Measurements from ENCODE around the gene BLOC1S2.
A peak's percentile ranks its signal among the peaks of the same experiment; 100 is the strongest.

Gene BLOC1S2

GRCh38 chr10:100245484-100246220, 40.8 kb downstream of the BLOC1S2 start:
- no peaks in the 10 kb centered on the region for H3K4me1 ChIP-seq (ENCODE audit: control insufficient read depth in 1 of 2, insufficient read depth in 2 of 2, low read length in 2 of 2)
- H3K27ac ChIP-seq (ENCODE audit: low read length), result no peak overlapping the region
- no peaks in the 10 kb centered on the region for H3K27me3 ChIP-seq (ENCODE audit: low read depth, low read length)
- H3K9me3 ChIP-seq (ENCODE audit: control insufficient read depth in 1 of 2, low read length in 2 of 2), result no peaks in the 10 kb centered on the region
- peaks cover 45 to 83% of the 10 kb centered on the region in 2 donors for H3K36me3 ChIP-seq (ENCODE audit: control insufficient read depth in 1 of 2, insufficient read depth in 2 of 2, low read length in 2 of 2)
- H3K4me3 ChIP-seq (ENCODE audit: low read depth in 1 of 2, low read length in 2 of 2), result no peak overlapping the region

- no peak overlapping the region for H3K27ac ChIP-seq (ENCODE audit: low read length)
- H3K9me3 ChIP-seq (ENCODE audit: control insufficient read depth in 1 of 2, low read length in 2 of 2), result no peaks in the 10 kb centered on the region
- H3K36me3 ChIP-seq (ENCODE audit: control insufficient read depth in 1 of 2, insufficient read depth in 2 of 2, low read length in 2 of 2), result peaks cover 37 to 83% of the 10 kb centered on the region in 2 donors
- H3K4me3 ChIP-seq (ENCODE audit: low read depth in 1 of 2, low read length in 2 of 2), result no peak overlapping the region
- no peaks in the 10 kb centered on the region for H3K27me3 ChIP-seq (ENCODE audit: low read depth, low read length)
- no peaks in the 10 kb centered on the region for H3K4me1 ChIP-seq (ENCODE audit: control insufficient read depth in 1 of 2, insufficient read depth in 2 of 2, low read length in 2 of 2)
These were observed 46.6 kb downstream of the BLOC1S2 start for GRCh38 chr10:100239851-100240250.

DNA sequence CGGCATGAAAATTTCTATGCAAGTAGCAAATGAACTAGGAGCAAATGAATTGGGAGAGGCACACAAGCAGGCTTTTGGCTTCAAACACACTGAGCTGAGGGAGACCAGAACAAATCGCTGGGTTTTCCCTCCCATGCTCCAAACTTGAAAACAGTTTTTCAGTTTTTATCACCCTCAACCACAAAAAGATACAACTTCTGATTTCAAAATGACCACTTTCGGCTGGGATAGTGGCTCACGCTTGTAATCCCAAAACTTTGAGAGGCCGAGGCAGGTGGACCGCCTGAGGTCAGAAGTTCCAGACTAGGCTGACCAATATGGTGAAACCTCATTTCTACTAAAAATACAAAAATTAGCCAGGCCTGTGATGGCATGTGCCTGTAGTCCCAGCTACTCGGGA, 48.1 kb downstream of the BLOC1S2 start:
- H3K27ac ChIP-seq (ENCODE audit: low read length), result no peak overlapping the region
- H3K9me3 ChIP-seq (ENCODE audit: control insufficient read depth in 1 of 2, low read length in 2 of 2), result no peaks in the 10 kb centered on the region
- H3K27me3 ChIP-seq (ENCODE audit: low read depth, low read length), result no peaks in the 10 kb centered on the region
- no peaks in the 10 kb centered on the region for H3K4me1 ChIP-seq (ENCODE audit: control insufficient read depth in 1 of 2, insufficient read depth in 2 of 2, low read length in 2 of 2)
- H3K36me3 ChIP-seq (ENCODE audit: control insufficient read depth in 1 of 2, insufficient read depth in 2 of 2, low read length in 2 of 2), result peaks cover 43 to 83% of the 10 kb centered on the region in 2 donors
- H3K4me3 ChIP-seq (ENCODE audit: low read depth in 1 of 2, low read length in 2 of 2), result no peak overlapping the region

- no peaks in the 10 kb centered on the region for H3K9me3 ChIP-seq (ENCODE audit: control insufficient read depth in 1 of 2, low read length in 2 of 2)
- H3K27ac ChIP-seq (ENCODE audit: low read length), result no peak overlapping the region
- peaks cover 26 to 47% of the 10 kb centered on the region in 2 donors for H3K36me3 ChIP-seq (ENCODE audit: control insufficient read depth in 1 of 2, insufficient read depth in 2 of 2, low read length in 2 of 2)
These were observed 54.4 kb downstream of the BLOC1S2 start for GRCh38 chr10:100232101-100232500.

DNA sequence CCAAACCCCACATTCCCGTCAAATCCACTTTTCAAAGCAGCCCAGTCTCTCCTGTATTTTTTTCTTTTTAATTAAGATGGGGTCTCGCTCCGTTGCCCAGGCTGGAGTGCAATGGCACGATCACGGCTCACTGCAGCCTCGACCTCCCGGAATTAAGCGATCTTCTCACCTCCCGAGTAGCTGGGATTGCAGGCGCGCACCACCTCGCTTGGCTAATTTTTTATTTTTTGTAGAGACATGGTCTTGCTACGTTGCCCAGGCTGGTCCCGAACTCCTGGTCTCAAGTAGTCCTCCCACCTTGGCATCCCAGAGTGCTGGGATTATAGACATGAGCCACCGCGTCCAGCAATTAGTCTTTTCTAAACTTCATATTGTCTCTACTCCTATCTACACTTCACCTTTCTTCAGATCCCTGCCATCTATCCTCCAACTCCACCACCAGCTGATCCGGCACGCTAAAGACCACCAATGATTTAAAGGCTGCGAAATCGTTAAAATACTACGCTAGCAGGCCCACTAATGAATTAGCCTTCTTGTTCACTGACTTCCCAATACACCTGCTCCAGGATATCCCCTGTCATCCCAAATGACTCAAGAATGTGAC, 56.6 kb downstream of the BLOC1S2 start:
- peak overlapping the region; percentile 90 for H3K27ac ChIP-seq (ENCODE audit: low read length)
- H3K36me3 ChIP-seq (ENCODE audit: control insufficient read depth in 1 of 2, insufficient read depth in 2 of 2, low read length in 2 of 2), result peaks cover 12 to 31% of the 10 kb centered on the region in 2 donors
- no peaks in the 10 kb centered on the region for H3K27me3 ChIP-seq (ENCODE audit: low read depth, low read length)
- H3K4me1 ChIP-seq (ENCODE audit: control insufficient read depth in 1 of 2, insufficient read depth in 2 of 2, low read length in 2 of 2), result peaks cover 3 to 13% of the 10 kb centered on the region in 2 donors
- no peaks in the 10 kb centered on the region for H3K9me3 ChIP-seq (ENCODE audit: control insufficient read depth in 1 of 2, low read length in 2 of 2)
- H3K4me3 ChIP-seq (ENCODE audit: low read depth in 1 of 2, low read length in 2 of 2), result peak overlapping the region; percentile 97 to 99

More at GRCh38 chr10:100232101-100232500, 54.4 kb downstream of the BLOC1S2 start:
- H3K4me1 ChIP-seq (ENCODE audit: control insufficient read depth in 1 of 2, insufficient read depth in 2 of 2, low read length in 2 of 2), result peaks cover 3 to 13% of the 10 kb centered on the region in 2 donors
- H3K27me3 ChIP-seq (ENCODE audit: low read depth, low read length), result no peaks in the 10 kb centered on the region
- no peak overlapping the region for H3K4me3 ChIP-seq (ENCODE audit: low read depth in 1 of 2, low read length in 2 of 2)

DNA sequence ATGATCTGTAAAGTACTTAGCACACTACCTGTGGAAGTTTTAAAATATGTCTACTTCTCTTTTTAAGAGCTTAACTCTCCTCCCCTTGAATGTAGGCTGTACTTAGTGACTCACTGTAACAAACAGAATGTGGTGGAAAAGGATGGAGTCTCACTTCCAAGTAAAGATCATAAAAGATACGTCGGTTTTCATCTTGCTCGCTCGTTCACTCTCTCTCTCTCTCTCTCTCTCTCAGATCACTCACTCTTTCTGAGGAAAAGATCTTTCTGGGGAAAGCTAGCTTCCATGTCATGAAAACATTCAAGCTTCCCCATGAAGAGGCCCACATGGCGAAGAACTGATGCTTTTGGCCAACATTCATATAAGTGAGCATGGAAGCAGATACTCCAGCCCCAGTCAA, 62.6 kb downstream of the BLOC1S2 start:
- peaks cover 29 to 45% of the 10 kb centered on the region in 2 donors for H3K36me3 ChIP-seq (ENCODE audit: control insufficient read depth in 1 of 2, insufficient read depth in 2 of 2, low read length in 2 of 2)
- H3K27me3 ChIP-seq (ENCODE audit: low read depth, low read length), result no peaks in the 10 kb centered on the region
- no peak overlapping the region for H3K4me3 ChIP-seq (ENCODE audit: low read depth in 1 of 2, low read length in 2 of 2)
- H3K9me3 ChIP-seq (ENCODE audit: control insufficient read depth in 1 of 2, low read length in 2 of 2), result no peaks in the 10 kb centered on the region
- no peak overlapping the region for H3K27ac ChIP-seq (ENCODE audit: low read length)
- H3K4me1 ChIP-seq (ENCODE audit: control insufficient read depth in 1 of 2, insufficient read depth in 2 of 2, low read length in 2 of 2), result peaks cover 3 to 9% of the 10 kb centered on the region in 2 donors

Measured in muscle layer of duodenum (tissue), 2 donors.